ENCODE results near the gene SLC22A2. TPM values are rescaled to one million over a fixed set of nuclear protein-coding genes. Genes with fewer than 3 reads are reported as not detected.
"Not testable (repeated sequence)": the region's sequence is repeated elsewhere in the genome, so short reads cannot be mapped to it uniquely, and the experiment has no call there.

The SLC22A2 gene
- polyA plus RNA-seq, 4 donors, result 8.3 to 14.7 (median 10.4) TPM

DNA sequence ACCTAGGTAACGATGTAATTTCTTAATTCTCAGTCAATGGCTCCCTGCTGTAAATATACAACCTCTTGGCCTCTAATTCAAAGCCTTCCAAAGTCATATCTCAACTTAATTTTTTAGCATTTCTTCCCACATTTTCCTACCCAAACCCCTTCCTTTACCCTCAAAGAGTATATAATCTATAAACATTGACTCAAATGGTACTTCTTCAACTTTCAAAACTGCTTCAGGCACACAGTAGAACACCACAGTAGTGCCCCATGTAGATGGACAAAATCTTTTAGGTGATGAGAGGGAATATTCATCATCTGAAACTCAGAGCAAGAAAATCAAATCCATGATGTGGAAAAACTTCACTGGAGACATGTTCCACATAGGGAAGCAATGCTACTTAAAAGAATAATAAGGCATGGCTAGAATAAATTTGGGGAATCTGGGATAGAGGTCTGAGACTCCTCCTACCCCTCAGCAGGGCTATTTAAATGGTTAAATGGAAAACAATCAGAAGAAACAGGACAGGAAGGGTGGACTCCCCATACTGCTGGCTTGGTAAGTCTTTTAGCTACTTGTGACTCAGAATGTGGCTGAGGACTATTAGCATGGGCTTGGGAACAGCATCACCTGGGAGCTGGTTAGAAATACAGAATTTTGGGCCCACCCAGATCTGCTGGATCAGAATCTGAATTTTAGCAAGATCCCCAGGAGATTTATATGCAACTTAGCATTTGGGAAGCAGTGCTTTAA lies 6.4 kb downstream of the SLC22A2 start:
- DNase-seq (ENCODE audit: low read depth in 4 of 4, low spot score in 3 of 4), result no peak

DNA sequence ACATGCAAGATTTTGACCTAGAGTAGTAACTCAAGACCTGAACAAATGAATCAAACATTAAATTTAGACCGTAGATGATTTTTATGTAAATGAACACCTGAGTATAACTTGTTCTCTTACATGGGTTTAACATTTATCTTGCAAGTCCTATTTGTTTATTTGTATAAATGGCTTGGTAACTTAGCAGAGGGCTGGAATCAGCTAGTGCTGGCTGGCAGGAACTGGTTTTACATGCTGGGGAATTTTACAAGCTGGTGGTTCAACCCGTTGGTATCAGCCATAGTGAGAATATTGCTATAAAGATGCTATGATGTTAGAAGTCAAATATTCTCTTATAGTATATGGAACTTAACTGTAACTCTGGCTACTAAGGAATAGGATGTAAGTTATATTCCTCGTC lies 8.9 kb downstream of the SLC22A2 start:
- no peak for DNase-seq (ENCODE audit: low read depth in 4 of 4, low spot score in 3 of 4)

DNA sequence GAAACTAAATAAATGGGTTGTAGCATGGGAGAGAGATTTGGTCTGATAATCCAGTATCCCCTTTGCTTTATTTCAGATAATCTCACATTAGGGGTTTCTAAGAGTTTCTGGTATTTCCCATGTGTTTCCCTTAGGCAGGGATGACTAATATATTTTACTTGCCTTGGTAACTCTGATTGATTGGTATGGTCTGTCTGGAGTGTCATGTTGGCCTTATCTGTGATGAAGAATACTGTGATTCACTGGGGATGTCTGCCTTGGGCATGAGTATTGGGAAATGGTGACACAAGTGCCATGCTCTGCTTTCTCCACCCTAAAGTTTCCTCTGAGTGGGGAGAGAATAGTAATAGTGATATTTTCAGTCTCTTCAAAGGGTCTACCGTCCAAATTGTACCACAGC lies 10.1 kb downstream of the SLC22A2 start:
- no peak for DNase-seq (ENCODE audit: low read depth in 4 of 4, low spot score in 3 of 4)

DNA sequence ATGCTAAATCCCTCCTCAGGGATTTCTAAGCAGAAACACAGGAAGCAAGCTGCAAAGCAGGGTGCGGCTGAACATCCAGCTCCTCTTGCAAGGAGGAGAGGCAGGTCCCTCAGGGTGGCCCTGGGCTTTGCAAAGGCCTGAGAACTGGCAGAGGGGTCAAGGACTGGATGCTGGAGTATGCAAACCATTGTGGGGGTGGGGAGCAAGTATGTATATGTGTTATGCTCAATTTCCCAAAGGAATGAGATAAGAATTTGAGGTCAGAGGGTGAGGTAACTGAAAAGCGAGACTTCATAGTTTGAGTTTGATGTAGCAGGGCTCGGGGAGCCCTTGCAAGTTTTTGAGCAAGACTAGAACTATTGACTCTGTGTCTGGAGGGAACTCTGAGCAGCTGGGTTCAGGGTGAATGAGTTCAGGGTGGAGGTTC lies 11.2 kb downstream of the SLC22A2 start:
- DNase-seq (ENCODE audit: low read depth in 4 of 4, low spot score in 3 of 4), result no peak

DNA sequence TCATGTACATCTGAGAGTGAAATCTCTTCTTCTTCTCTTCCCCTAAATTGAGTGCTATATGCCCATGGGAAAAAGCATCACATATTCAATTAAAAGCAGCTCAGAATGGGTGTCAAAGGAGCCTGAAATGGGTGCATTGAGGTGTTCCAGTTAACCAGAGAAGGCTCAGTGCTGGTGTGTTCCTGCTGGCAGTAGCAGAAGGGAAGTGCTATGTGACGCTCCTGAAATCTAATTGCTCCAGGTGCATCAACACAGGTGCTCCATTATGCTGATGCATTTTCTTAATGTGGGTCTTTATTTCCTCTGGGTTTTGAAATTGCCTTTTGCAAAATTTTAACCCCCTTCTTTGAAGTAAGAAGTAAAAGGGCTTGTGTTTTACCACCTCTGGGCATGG lies 17.9 kb downstream of the SLC22A2 start:
- DNase-seq (ENCODE audit: low read depth in 4 of 4, low spot score in 3 of 4), result no peak

DNA sequence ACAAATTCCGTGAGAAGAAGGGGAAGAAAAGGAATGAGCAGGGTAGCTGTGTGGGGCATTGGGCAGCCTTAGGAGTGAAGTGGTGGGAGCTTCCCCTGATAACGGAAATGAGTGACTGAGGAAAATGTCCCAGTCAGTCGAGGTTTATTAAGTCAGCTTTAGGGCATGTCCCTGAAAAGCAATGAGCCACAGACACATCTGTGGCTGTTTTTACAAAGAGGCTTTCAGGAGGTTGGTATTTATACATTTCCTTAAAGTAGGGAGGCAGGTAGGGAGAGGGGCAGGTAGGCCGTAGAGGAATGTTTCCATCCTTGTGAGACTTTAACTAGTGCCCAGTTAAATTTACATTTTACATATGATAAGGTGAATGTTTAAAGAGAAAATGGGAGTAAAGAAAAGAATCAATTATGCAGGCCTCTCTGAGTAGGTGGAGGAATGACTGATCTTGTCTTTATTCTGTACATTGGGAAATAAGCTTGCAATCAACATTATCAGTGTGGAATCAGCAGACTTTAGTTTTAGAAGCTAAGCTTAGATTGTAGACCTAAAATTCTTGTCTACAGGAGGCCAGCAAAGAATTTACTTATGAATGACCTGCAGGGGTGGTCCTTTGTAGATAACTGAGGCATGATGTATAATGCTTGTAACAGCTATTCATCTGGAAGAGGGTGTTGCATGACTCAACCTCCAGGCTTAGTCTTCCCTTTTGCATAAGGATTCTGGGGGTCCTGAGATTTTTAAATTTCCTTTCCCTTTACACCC lies 18.5 kb downstream of the SLC22A2 start:
- DNase-seq (ENCODE audit: low read depth in 4 of 4, low spot score in 3 of 4), result no peak

DNA sequence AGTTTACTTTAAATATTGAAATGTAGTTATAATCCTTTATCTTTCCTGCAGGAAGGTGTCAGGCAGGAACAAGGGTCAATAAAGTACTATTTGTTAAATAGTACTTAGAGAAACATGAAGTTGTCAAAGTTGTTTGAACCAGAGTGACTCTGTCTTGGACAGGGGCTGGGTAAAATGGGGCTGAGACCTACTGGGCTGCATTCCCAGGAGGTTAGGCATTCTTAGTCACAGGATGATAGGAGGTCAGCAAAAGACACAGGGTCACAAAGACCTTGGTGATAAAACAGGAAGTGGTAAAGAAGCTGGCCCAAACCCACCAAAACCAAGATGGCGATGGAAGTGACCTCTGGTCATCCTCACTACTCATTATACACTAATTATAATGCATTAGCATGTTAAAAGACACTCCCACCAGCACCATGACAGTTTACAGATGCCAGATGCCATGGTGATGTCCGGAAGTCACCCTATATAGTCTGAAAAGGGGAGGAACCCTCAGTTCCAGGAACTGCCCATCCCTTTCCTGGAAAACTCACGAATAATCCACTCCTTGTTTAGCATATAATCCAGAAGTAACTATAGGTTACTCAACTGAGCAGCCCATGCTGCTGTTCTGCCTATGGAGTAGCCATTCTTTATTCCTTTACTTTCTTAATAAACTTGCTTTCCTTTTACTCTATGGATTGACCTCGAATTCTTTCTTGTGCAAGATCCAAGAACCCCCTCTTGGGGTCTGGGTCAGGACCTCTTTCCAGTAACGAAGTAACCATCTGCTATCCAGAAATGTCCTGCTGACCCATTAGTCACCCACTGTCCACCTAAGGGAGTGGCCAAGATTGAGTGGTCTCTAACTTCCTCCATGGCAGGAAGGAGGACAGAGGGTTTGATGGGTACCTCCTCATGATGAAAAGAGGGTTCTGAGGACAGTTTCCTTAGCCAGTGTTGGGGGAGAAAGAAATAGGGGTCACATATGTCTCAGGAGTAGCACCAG lies 19.6 kb downstream of the SLC22A2 start:
- no peak for DNase-seq (ENCODE audit: low read depth in 4 of 4, low spot score in 3 of 4)

DNA sequence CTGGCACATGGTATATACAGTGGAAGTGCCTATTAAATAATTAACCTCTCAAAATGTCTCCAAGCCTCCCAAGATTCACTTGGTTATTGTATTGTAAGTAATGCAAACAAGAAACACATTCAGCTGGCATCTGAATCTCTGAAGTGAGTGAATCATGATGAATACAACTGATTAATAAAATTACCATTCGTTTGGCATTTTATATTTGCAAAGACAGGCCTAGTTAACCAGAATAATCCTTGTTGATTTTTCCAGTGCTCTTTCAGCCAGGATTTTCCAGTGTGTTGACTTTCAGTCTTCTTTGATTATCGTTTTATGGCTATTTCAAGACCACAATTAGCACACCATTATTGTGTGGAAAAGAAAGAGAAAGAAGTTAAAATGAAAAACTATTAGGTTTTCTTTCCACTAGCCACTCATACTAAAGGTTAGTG lies 20.3 kb downstream of the SLC22A2 start:
- no peak for DNase-seq (ENCODE audit: low read depth in 4 of 4, low spot score in 3 of 4)

DNA sequence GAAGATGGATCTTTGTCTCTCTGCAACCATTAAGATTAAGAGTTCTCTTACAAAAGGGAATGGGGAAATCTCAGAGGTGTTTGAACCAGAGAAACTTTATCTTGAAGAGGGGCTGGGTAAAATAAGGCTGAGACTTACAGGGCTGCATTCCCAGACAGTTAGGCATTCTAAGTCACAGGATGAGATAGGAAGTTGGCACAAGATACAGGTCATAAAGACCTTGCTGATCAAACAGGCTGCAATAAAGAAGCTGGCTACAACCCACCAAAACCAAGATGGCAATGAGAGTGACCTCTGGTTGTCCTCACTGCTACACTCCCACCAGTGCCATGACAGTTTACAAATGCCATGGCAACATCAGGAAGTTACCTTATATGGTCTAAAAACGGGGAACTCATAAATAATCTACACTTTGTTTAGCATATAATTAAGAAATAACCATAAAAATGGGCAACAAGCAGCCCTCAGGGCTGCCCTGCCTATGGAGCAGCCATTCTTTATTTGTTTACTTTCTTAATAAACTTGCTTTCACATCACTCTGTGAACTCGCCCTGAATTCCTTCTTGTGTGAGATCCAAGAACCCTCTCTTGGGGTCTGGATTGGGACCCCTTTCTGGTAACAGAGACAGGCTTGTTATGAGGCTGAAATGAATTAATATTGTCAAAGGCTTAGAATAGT lies 20.9 kb downstream of the SLC22A2 start:
- DNase-seq (ENCODE audit: low read depth in 4 of 4, low spot score in 3 of 4), result not testable (repeated sequence)

DNA sequence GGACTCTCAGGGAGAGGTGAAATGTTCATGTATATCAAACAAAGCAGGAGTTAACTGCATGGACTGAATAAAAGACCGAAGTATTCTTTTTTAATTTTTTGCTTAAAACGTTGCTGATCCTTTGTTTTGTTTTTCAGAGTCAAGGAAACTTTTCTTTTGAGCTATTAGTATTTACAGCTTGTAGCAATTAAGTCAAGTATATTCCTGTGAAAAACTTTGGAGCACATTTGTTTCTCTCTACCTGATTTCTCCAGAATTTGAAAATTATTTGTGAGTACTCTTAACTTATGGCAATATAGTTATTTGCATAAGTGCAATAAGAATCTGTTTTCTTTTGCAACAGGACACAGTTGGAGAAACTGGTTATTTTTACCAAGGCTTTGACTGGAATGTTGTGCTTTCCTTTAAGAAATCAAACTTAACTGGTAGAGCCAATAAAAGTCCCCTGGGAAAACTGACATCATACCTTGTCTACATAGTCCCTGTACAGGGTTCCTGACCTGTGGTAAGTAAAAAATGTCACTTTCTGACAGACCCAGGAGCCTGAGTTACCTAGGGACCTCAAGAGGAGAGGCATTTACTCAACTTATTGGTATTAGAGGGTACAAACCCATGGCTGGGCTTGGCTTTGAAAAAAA lies 22.3 kb downstream of the SLC22A2 start:
- not testable (repeated sequence) for DNase-seq (ENCODE audit: low read depth in 4 of 4, low spot score in 3 of 4)

DNA sequence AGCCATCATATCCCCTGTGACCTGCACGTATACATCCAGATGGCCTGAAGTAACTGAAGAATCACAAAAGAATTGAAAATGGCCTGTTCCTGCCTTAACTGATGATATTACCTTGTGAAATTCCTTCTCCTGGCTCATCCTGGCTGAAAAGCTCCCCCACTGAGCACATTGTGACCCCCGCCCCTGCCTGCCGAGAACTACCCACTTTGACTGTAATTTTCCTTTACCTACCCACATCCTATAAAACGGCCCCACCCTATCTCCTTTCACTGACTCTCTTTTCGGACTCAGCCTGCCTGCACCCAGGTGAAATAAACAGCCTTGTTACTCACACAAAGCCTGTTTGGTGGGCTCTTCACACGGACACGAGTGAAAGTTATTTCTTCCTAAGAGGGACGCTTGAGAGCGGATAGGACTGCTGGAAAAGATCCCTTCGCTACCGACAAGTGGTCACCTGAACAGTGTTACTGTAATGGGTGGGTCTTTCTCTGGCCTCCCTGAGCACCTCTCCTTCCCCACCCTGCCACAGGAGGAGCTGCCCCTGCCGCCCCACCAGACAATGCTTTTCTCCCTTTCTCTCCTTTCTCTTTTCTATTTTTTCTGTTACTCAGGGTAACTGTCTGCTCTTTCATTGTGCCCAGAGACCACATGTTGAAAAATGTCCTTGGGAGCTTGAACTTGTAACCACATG lies 24.5 kb downstream of the SLC22A2 start:
- not testable (repeated sequence) for DNase-seq (ENCODE audit: low read depth in 4 of 4, low spot score in 3 of 4)

DNA sequence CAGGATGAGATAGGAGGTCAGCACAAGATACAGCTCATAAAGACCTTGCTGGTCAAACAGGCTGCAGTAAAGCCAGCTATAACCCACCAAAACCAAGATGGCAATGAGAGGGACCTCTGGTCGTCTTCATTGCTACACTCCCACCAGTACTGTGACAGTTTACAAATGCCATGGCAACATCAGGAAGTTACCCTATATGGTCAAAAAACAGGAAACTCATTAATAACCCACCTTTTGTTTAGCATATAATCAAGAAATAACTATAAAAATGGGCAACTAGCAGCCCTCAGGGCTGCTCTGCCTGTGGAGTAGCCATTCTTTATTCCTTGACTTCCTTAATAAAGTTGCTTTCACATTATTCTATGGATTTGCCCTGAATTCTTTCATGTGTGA lies 30.9 kb downstream of the SLC22A2 start:
- no peak for DNase-seq (ENCODE audit: low read depth in 4 of 4, low spot score in 3 of 4)

DNA sequence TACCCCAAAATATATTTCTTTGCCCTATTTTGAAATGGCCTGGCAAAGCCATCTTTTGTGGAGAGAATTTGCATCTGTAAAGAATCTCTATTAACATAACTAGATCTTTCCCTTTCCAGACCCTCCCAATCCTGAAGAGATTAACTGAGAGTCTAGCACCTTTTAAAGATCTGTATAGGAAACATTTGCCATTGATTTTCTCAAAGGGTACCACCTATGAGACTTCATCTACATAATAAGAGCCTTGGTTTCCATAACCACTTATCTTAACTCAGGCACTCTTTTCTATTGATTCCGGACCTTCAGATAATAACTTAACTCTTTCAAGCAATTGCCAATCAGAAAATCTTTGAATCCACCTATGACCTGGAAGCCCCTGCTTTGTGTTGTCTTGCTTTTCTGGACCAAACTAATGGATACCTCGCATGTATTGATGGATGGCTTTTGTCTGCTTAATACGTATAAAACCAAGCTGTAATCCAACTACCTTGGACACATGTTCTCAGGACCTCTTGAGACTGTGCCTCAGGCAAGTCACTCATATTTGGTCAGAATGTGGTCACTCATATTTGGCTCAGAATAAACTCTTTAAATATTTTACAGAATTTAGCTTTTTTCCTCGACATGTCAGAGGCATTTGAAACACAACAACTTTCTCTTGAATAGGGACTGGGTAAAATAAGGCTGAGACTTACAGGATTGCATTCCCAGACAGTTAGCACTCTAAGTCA lies 31.4 kb downstream of the SLC22A2 start:
- no peak for DNase-seq (ENCODE audit: low read depth in 4 of 4, low spot score in 3 of 4)

DNA sequence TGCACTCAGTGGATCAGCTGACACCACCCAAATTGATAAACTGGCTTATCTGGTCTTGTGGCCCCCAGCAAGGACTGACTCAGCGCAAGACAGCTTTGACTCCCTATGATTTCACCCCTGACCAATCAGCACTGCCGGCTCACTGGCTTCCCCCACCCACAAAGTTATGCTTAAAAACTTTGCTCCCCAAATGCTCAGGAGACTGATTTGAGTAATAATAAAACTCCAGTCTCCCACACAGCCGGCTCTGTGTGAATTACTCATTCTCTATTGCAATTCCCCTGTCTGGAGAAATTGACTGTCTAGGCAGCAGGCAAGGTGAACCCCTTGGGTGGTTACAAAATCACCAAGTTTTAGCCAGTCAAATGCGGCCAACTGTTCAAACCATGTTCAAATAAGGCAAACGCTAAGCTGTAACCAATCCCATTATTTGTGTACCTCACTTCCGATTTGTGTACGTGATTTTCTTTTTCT lies 32.5 kb downstream of the SLC22A2 start:
- no peak for DNase-seq (ENCODE audit: low read depth in 4 of 4, low spot score in 3 of 4)

DNA sequence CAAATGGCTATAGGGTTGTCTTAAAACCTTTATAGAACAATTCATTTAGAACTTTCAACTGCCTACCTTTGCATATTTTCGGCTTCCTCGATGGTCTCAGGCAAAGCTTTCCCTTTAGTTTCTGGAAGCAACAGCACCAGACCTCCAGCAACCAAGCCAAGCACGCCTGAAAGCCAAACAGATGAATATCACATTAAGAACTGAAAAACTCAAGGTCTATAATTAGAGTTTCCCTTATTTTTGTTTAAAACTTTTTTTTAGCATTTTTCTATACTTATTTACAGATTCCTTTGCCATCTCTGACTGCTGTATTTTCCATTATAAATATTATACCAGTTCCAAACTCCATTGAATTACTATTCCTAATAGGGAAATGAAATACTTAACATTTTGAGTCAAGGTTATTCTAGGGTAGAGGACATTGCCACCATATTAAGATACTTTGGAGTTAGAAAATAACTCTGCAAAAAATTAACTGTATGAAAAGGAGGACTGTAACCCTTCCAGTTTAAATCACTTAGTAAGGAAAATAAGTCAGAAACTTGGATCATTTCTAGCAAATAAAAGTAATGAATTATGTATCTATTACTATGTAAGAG lies 33.9 kb downstream of the SLC22A2 start:
- no peak for DNase-seq (ENCODE audit: low read depth in 4 of 4, low spot score in 3 of 4)

DNA sequence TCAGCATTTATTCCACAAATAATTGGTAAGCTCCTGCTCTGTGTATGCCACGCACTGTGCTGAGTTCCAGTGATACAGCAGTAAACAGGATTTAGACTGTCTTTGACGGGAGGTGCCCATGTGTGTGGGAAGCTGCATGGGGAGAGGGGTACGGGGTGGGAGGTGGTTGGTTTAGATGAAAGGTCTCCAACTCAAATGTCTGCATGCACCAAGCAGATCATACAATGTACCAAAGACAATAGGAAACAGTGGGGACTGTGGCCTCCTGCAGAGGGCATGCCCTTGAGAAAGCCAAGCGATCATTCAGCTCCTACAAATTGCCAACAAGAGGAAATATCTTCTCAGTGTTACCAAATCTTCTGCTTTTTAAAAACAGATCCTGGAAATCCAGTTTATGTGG lies 36.1 kb downstream of the SLC22A2 start:
- DNase-seq (ENCODE audit: low read depth in 4 of 4, low spot score in 3 of 4), result no peak

DNA sequence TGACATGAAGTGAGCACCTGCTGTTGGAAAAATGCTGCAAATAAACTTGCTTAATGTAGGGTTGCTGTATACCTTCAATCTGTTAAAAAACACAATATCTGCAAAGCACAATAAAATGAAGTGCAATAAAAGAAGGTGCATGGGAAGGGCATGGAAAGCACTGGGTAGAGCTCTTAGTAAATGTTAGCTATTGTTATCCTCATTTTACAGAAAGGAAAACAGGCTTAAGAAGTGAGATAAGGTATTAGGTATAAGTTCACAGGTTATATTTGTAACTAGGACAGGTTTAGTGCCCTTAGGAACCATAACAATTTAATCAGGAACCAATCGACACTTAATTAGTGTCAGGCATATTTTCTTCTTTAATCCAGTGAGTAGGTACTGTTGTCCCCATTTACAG lies 36.7 kb downstream of the SLC22A2 start:
- no peak for DNase-seq (ENCODE audit: low read depth in 4 of 4, low spot score in 3 of 4)

DNA sequence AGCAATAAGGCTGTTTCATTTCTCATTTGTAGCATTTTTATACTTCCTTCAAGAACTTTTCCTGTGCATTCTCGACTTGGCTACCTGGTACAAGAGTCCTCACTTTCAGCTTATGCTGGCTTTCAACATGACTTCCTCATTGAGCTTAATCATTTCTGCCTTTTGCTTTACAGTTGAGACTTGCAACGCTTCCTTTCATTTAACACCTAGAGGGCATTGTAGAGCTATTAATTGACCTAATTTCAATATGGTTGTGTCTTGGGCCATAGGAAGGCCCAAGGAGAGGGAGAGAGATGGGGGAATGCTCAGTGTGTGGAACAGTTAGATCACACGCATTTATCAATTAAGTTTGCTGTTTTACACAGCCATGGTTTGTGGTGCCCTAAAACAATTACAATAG lies 37.2 kb downstream of the SLC22A2 start:
- no peak for DNase-seq (ENCODE audit: low read depth in 4 of 4, low spot score in 3 of 4)
